G401.6 (cell line): ENCODE data around the gene VIL1.

ENCODE experiments used
- FAIRE-seq: peaks from 2 replicates; lab custom pipeline; 2012; peaks lifted over from hg19 to GRCh38; lab: Jason Lieb, UNC

Gene VIL1

DNA sequence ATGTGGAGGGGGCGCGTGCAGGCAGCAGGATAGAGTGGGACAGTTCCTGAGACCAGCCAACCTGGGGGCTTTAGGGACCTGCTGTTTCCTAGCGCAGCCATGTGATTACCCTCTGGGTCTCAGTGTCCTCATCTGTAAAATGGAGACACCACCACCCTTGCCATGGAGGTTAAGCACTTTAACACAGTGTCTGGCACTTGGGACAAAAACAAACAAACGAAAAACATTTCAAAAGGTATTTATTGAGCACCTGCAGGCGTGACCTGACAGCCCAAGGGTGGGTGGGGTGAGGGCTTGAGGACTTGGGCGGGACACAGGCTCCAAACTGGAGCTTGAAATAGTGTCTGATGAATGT, 23.9 kb upstream of the VIL1 start:
- no peak for FAIRE-seq

DNA sequence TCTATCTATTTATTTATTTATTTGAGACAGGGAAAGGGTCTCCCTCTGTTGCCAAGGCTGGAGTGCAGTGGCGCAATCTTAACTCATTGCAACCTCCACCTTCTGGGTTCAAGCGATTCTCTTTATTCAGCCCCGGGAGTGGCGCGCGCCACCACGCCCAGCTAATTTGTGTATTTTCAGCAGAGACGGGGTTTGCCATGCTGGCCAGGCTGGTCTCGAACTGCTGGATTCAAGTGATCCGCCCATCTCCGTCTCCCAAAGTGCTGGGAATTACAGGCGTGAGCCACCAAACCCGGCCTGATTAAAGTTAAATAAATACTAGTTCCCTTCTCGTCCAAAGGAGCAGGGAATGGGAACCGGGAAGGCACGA, 23.5 kb upstream of the VIL1 start:
- no peak for FAIRE-seq

DNA sequence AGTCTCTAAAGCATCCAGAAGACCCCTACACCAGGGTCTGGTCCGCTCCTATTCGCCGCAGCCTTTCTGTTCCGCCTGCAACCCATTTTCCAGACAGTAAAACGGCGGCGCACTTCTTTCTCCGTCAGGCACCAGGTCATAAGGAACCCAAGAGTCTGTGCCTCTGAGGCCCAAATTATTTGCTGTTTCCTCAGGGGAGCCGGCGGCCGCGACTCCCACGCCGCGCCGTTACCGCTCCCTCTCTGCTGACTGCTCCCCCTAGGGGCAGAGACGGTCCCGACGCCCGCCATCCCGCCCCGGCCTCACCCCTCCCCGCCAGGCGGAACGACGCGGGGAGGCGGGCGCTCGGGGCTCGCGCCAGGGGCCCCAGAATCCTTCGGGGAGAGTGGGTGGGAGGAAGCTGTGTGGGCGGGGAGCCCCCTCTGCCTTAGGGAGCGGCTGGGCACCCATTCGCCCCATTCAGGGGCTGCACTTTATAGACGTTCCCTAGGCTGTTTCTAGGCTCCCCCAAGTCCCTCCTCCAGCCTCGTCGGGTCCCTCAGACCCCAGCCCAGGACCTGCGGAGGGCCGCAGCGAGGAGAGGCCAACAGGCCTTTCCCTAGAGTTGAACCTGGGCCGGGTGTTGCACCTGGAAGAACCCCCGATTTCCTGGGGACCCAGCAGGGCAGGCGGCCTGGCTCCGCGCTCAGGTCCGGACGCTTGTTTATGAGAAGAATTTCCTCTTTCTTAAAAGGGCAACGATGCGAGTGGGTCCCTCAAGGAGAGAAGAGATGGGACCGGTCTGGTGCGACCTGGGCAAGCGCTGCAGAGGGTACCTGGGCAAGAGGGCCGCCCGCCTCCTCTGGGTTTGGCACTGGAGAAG, 22.9 kb upstream of the VIL1 start:
- FAIRE-seq = peak; percentile 83

DNA sequence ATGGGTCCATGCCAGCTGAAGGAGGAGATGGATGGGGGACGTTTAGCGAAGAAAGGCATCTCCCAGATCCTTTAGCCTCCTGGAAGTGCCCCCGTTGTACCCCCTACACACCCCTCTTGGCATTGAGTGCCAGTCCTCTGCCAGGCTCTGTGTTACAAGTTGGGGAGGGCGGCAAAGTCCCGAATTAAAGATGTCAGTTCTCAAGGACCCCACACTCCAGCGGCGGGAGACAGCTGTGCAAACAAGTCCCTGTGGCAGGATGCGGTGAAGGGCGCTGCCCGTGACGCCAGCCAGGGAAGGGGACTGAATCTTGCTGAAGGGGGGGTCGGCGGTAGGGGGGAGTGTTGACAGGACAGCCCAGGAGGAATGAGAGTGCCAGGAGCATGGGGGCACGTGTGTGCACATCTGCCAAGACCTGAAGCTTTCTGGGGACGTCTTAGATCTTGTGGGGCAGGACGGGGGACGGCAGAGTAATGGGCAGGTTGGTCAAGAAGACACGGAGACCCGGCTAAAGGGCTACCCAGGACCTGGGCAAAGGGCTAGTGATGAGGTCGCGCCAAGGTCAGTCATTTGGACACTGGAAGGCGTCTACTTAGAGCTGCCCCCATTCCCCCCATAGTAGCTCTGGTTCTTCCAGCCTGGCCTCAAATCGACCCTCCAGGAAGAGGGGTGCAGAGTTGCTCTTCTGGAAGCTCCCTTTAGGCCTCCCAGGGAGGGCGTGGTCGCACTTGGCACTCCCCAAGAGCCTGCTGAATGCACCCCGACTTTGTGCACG, 22.0 kb upstream of the VIL1 start:
- FAIRE-seq = no peak

DNA sequence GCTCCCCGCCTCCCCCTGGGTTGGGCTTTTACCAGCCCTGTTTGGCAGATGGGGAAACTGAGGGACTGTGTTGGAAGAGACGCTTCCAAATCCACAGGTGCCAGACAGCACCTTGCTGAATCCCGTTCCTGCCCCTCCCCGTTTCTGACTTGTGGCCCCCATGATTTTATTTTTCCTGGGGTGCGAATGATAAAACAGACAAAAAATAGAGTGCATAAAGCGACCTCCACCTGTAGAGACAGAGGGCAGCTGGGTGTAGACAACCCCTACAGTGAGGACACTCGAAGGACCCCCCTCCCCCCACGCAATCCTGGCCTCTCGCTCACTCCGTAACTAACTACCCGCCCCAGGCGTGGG, 21.5 kb upstream of the VIL1 start:
- FAIRE-seq = no peak

DNA sequence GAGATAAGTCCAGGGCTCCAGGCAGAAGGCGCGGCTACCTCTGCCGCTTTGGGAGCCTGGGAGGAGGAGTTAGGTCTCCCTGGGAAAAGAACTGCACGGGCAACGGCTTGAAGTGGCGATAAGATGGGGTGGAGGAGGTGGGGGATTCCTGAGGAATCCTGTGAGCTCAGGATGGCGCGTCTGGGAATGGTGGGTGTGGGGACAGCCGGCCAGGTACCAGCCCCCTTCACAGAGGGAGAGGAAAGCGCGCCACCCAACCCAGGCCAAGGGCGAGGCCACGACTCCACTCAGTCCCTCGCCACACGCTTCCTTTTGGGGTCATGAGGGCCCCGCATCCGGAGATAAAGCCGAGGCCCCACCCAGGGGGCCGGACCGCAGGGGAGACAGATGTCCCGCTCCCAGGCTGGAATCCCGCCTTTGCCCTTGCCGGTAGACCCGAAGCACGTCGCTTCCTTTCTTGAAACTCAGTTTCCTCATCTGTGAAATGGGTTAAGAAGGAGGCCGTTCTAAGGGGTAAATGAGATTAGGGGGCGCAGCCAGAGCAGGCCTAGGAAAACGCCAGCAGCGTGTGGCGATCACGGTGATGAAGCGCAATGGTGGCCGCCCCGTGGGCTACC, 21.0 kb upstream of the VIL1 start:
- FAIRE-seq = peak; percentile 60

DNA sequence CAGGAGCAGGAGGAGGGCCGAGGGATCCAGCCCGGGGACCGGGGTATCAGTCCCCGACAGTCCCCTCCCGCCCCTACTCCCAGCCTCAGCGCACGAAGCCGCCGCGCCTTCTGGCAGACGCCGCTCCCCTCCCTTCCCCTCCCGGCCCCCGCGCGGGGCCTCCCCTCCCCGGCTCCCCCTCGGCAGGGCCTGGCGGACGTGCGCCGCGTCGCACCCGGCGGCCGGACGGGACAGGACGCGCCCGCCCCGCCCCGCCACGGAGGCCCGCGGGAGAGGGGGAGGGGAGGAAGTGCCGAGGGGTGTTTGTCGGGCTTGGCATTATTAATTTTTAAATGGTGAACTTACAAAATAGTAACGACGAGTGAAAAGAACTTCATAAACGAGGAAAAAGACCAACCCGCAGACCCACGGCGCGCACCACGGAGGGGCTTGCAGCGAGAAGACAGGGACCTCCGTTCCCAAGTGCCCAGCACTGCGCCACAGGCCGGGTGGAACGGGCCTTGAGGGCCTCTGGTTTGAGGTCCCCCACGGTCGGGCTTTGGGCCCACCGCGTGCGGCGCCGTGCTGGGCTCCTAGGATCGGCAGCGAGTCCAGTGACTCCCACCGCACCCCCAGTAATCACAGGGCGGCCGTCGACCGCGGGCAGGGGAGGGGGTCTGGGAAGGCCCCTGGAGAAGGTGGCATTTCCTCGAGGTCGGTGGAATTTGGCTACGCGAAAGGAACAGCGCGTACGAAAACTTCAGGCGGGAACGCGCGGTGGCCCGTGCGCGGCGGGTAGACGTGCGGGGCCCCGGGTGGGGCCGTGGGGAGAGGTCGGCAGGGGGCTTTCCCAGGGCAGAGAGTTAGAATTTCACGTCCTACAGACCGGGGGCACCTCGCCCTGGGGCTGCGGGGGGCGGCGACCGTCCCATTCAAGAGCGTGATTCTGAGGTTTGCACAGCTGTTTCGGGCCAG, 20.2 kb upstream of the VIL1 start:
- no peak for FAIRE-seq

DNA sequence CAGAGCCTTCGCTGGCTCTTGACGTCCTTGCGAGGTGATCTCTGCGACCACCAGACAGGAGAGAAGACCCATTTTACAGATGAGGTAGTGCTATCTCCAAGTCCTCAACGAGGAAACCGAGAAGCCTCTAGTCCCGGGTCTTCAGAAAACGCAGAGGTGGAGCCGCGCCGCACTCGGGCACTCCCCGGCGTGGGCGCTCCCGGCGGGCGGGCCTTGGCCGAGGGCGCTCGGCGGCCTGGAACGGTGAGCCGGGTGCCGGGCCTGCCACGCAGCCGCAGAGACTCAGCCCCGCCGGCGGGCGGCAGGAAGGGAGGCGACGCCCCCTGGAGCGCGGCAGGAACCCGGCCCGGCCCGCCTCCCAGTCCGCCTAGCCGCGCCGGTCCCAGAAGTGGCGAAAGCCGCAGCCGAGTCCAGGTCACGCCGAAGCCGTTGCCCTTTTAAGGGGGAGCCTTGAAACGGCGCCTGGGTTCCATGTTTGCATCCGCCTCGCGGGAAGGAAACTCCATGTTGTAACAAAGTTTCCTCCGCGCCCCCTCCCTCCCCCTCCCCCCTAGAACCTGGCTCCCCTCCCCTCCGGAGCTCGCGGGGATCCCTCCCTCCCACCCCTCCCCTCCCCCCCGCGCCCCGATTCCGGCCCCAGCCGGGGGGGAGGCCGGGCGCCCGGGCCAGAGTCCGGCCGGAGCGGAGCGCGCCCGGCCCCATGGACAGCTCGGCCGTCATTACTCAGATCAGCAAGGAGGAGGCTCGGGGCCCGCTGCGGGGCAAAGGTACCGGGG, 19.3 kb upstream of the VIL1 start, which contains the start of gene CTDSP1:
Gene CTDSP1, plus strand, starts transcription at position 478 of the 776 bp plus-strand sequence. Its CDS starts 223 bp downstream, at position 701.
- FAIRE-seq = peak; percentile 3

DNA sequence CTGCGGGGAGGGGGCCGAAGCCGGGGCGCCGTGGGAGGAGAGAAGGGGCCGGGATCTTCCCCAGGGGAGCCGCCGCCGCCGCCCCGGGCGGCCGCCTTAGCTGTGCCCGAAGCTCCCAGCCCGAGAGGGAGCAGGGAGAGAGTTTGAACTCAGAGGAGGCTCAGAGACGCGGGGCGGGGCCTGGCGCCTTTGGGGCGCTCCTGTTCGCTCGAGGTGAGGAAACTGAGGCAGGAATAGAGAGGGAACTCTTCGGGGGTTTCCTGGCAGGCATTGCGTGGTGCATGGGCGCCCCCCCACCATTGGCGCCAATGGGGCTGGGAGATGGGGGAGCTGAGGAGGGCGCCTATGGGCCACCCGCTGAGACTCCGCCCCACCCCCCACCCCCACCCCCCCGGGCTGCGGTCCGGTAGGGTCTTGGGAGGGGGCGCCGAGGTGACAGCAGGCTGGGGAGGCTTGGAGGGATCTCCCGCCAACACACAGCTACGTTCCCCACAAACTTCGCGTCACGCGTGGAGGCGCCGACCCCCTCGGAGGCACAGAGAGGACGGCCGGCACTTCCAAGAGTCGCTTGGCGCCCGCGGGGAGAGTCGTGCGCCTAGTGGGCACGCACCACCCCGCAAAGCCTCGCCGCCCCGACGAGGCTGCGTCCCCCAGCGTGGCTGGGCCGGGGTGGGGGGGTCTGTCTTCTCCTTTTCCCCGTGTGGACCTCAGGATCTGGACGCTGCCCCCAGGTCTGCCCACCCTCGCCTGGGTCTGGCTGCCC, 18.6 kb upstream of the VIL1 start:
- FAIRE-seq = no peak

DNA sequence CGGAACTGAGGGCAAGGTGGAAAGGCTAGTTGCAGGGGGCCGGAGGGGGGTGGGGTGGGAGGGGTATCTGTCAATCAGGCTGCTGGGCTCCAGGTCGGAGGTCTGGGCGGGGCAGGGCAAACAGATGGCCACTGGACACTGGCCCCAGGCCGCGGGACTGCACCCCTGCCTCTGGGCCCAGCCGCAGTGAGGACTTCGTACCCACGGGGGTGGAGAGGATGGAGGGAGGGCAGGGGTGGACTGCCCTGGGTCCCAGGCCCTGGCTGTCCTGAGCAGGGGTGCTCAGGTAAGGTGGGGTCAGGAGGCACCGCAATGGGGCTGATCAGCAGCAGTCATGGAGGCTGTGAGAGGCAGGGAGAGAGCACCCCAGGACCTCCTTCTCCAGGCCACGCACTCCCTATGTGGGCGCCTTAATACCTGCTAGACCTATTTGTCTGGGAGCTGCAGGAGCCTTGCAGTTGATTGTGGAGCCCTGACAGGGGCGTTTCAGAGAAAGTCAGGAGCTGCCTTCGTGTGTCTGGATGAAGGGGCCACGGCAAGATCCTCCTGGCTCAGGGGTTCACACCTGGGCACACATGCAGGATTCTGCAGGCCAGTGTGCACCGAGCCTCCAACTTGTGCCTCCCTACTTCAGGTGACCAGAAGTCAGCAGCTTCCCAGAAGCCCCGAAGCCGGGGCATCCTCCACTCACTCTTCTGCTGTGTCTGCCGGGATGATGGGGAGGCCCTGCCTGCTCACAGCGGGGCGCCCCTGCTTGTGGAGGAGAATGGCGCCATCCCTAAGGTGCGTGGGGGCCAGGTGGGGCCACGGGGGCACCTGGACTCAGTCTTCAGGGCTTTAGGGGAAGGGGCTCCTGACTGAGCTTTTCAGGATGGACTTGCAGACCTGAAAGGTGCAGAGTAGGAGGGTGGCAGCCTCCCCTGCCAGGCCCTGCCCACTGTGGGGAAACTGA, 17.7 kb upstream of the VIL1 start:
- FAIRE-seq = no peak

DNA sequence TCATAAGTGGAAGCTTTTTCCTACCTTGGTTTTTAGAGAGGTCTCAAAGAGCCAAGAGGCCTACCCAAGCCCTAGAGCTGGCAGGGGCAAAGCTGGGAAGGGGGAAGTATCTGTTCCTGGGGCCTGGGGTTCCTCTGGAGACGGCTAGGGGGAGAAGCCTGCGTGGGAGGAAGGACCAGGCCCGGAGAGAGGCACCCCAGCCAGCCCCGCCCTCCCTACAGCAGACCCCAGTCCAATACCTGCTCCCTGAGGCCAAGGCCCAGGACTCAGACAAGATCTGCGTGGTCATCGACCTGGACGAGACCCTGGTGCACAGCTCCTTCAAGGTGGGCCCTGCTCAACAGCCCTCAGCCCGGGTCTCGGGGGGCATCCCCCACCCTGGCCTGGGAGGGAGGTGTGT, 17.0 kb upstream of the VIL1 start:
- no peak for FAIRE-seq

DNA sequence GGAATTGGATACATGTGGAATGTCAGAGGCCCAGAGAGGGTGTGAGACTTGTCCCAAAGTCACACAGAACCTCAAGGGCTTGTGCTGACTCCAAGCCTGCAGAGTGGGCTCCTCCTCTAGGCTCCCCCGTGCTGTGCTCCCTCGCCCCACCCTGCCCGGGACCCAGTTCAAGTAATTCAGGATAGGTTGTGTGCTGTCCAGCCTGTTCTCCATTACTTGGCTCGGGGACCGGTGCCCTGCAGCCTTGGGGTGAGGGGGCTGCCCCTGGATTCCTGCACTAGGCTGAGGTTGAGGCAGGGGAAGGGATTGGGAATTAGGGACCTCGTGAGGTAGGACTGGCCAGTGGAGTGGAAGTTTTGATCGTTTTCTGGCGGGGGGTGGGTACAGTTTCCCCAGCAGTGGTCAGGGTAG, 16.4 kb upstream of the VIL1 start:
- FAIRE-seq = no peak

DNA sequence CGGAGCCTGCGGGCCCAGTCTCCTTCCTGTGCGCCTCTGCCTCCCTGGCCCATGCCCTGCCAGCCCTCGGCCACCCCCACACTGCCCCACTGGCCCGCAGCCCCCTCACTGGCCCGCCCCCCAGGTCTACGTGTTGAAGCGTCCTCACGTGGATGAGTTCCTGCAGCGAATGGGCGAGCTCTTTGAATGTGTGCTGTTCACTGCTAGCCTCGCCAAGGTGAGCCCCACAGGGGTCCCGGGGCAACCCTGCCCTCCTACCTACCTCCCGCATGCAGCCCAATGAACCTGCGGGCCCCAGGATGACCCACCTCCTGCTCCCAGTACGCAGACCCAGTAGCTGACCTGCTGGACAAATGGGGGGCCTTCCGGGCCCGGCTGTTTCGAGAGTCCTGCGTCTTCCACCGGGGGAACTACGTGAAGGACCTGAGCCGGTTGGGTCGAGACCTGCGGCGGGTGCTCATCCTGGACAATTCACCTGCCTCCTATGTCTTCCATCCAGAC, 16.0 kb upstream of the VIL1 start:
- no peak for FAIRE-seq

DNA sequence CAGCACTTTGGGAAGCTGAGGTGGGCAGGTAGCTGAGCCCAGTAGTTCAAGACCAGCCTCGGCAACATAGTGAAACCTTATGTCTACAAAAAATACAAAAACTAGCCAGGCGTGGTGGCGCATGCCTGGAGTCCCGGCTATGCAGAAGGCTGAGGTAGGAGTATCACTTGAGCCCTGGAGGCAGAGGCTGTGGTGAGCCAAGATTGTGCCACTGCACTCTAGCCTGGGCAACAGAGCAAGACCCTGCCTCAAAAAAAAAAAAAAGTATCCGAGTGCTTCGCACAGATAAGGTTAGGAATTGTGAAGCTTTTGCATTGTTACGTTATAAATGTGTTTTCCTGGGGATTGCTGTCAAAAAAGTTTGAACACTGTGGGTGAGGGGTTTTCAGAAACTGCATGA, 15.1 kb upstream of the VIL1 start:
- no peak for FAIRE-seq

DNA sequence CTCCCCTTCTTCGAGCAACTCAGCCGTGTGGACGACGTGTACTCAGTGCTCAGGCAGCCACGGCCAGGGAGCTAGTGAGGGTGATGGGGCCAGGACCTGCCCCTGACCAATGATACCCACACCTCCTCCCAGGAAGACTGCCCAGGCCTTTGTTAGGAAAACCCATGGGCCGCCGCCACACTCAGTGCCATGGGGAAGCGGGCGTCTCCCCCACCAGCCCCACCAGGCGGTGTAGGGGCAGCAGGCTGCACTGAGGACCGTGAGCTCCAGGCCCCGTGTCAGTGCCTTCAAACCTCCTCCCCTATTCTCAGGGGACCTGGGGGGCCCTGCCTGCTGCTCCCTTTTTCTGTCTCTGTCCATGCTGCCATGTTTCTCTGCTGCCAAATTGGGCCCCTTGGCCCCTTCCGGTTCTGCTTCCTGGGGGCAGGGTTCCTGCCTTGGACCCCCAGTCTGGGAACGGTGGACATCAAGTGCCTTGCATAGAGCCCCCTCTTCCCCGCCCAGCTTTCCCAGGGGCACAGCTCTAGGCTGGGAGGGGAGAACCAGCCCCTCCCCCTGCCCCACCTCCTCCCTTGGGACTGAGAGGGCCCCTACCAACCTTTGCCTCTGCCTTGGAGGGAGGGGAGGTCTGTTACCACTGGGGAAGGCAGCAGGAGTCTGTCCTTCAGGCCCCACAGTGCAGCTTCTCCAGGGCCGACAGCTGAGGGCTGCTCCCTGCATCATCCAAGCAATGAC, 14.4 kb upstream of the VIL1 start:
- no peak for FAIRE-seq

DNA sequence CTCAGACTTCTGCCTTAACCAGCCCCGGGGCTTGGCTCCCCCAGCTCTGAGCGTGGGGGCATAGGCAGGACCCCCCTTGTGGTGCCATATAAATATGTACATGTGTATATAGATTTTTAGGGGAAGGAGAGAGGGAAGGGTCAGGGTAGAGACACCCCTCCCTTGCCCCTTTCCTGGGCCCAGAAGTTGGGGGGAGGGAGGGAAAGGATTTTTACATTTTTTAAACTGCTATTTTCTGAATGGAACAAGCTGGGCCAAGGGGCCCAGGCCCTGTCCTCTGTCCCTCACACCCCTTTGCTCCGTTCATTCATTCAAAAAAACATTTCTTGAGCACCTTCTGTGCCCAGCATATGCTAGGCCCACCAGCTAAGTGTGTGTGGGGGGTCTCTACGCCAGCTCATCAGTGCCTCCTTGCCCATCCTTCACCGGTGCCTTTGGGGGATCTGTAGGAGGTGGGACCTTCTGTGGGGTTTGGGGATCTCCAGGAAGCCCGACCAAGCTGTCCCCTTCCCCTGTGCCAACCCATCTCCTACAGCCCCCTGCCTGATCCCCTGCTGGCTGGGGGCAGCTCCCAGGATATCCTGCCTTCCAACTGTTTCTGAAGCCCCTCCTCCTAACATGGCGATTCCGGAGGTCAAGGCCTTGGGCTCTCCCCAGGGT, 13.7 kb upstream of the VIL1 start:
- FAIRE-seq = no peak

DNA sequence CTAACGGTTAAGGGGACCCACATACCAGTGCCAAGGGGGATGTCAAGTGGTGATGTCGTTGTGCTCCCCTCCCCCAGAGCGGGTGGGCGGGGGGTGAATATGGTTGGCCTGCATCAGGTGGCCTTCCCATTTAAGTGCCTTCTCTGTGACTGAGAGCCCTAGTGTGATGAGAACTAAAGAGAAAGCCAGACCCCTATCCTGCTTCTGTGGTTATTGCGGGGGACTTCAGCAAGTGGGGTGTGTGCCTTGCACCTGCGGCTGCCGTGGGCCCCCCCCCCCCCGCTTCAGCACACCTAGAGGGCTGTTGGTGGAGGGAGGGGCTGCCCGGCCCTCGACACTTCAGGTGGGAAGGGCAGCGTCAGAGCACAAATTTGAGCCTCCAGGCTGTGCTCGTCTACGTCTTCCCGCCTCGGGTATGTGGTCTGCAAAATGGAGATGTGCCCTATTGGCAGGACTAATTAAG, 13.1 kb upstream of the VIL1 start:
- no peak for FAIRE-seq
